ENCODE results near the gene COL5A1.
A peak's percentile ranks its signal among the peaks of the same experiment; 100 is the strongest.

Gene COL5A1

DNA sequence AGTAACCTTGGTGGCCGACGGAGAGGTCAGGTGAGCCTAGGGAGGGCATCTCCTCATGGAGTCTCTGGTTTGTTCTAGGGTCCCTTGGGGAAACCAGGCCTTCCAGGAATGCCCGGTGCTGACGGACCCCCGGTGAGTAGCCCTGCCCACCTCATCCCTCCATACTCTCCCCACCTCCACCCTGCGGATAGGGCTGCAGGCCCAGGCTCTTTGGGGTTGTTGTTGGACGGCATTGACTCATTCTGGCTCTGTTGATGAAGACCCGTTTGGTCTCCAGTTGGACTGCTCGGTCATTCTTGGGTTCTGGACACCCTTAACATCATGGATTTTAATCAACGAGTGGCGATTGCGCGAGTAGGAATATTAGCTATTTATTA is 126.7 kb downstream of the COL5A1 start:
- in situ Hi-C loops (cut with MboI; ENCODE audit: low sequenced_read_pairs), result no loop called here
- no peak for DNase-seq (ENCODE audit: low spot score in 2 of 2)
- Histone ChIP-seq H3K9me3 (no peaks in the 10 kb centered on the region; the same call in 1 of the 2 replicates), H3K36me3 (replicated peaks) (no peaks in the 10 kb centered on the region), H3K4me3 (no peak overlapping the region), H3K4me1 (no peaks in the 10 kb centered on the region), H3K27me3 (ENCODE audit: low read depth) (no peaks in the 10 kb centered on the region)

DNA sequence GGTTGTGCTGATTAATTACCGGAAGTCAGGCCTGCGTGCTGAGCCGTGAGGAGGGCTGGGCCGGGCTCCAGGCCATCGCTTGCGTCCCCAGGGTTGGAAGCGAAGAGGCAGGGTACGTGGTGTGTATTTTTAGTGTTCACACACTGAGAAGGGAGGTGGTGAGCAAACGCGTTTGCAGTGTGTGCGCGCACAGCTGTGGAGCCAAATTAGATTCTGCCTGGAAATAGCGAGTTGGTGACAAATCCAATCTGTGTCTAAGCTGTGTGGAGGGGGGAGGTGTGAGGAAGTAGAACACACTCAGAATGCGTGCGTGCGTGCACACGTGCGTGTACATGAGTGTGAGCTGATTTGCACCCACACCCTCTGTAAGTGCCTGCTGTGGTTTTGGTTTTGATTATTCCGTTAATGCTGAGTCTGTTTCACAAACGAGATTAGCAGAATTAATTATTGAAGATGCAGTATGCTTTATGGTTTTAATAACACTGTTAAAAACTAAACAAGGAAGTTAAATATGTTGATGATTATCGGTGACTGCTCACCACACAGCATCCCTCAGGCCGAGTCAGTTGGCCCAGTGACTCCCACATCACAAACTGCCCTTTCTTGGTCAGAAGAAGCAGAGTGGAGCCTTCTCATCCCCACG is 127.2 kb downstream of the COL5A1 start:
- in situ Hi-C loops (cut with MboI; ENCODE audit: low sequenced_read_pairs), result no loop called here
- no peaks in the 10 kb centered on the region for H3K36me3 ChIP-seq (replicated peaks)
- DNase-seq (ENCODE audit: low spot score in 2 of 2), result no peak

DNA sequence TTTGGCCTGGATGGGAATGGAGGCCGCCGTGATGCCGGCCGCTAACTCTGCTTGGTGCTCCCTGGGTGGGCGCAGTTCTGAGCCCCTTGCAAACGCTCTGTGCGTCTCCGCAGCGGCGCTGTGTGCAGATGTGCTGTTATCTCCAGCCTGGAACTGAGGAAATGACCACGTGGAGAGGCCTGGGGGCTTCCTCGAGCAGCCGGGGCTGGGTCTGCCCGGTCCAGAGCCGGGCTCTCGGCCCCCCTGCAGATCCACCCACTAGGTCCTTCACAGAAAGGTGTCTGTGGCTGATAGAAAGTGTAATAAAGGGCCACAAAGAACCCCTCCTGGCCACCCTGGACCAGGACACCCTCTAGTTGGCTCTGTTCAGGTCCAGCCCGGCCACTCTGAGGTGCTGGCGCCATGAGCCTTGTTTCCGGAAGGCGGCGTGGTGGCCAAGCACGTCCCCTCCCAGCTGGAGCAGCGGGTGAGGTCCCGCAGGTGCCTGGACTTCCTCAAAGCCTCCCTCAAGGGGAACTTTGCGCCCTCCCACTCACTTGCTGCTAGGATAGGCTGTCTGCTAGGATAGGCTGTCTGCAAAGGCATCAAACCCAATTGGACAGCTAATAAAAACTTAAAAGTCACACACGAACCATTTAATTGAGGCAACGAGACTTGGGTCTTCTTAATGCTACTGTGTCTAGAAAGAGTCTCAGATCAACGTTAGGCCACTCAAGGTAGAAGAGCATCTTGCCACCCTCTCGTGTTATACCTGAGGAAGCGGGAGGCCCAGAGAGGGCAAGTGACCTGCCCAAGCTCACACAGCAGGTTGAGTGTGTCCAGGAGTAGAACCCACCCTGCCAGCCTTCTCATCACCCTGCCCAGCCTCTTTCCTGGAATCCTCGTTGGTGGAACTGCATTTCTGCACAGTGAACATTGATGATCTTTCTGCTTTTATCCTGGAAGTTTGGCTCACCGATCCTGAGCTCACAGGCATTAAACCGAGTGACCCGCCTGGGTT is 129.7 kb downstream of the COL5A1 start:
- DNase-seq (ENCODE audit: low spot score in 2 of 2), result no peak
- in situ Hi-C loops (cut with MboI; ENCODE audit: low sequenced_read_pairs), result no loop called here
- no peak overlapping the region for H3K4me3 ChIP-seq

More for the DNA sequence above, 127.2 kb downstream of the COL5A1 start:
- H3K9me3 ChIP-seq, result no peaks in the 10 kb centered on the region; the same call in 1 of the 2 replicates
- no peak overlapping the region for H3K4me3 ChIP-seq
- H3K4me1 ChIP-seq, result no peaks in the 10 kb centered on the region
- H3K27me3 ChIP-seq (ENCODE audit: low read depth), result no peaks in the 10 kb centered on the region

DNA sequence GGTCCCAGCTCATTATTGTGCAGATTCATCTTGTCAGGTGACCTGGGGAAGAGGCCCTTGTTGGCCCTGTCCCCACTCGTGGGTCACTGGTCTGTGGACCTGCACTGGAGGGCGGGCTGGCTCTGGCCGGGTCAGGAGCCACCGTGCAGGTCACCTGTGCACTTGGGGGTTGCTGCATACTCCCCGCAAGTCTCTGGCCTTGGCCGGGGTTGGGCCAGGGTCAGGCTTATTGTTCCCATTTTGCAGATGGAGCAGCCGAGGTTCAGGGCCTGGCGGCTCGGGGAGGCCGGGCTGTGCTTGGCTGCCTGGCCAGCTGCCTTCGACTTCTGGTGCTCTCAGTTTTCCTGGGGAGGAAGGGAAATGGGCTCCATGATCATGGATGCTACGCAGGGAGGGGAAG is 130.7 kb downstream of the COL5A1 start:
- in situ Hi-C loops (cut with MboI; ENCODE audit: low sequenced_read_pairs), result no loop called here
- no peak for DNase-seq (ENCODE audit: low spot score in 2 of 2)
- Histone ChIP-seq H3K27me3 (ENCODE audit: low read depth) (no peaks in the 10 kb centered on the region), H3K4me3 (no peak overlapping the region), H3K4me1 (no peaks in the 10 kb centered on the region), H3K36me3 (replicated peaks) (no peaks in the 10 kb centered on the region), H3K9me3 (no peaks in the 10 kb centered on the region; the same call in none of the 2 replicates)

More for the DNA sequence above, 129.7 kb downstream of the COL5A1 start:
- no peaks in the 10 kb centered on the region for H3K4me1 ChIP-seq
- H3K36me3 ChIP-seq (replicated peaks), result no peaks in the 10 kb centered on the region
- no peaks in the 10 kb centered on the region for H3K27me3 ChIP-seq (ENCODE audit: low read depth)
- no peaks in the 10 kb centered on the region; the same call in none of the 2 replicates for H3K9me3 ChIP-seq

DNA sequence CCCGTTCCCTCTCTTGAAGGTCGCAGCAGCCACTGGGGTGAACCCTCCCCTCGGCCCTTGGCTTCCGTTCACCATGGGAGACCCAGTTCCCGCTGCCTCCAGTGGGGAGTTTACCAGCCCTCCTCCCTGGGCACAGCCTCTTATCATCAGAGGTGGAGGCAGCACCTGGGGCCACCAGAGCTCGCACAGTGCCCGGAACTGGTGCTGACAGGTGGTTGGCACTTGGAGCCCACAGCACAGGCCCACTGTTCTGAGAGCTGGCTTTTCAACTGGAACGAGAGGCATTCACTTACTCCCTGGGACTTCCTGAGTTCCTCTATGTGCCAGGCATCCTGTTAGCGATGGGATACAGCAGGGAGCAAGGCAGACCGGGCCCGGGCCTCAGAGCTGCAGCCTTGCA is 132.2 kb downstream of the COL5A1 start:
- Histone ChIP-seq H3K4me1 (no peaks in the 10 kb centered on the region), H3K9me3 (no peaks in the 10 kb centered on the region; the same call in 1 of the 2 replicates), H3K36me3 (replicated peaks) (no peaks in the 10 kb centered on the region), H3K4me3 (no peak overlapping the region), H3K27me3 (ENCODE audit: low read depth) (no peaks in the 10 kb centered on the region)
- DNase-seq (ENCODE audit: low spot score in 2 of 2), result no peak
- in situ Hi-C loops (cut with MboI; ENCODE audit: low sequenced_read_pairs), result no loop called here

GRCh38 chr9:134774410-134774809 is 132.8 kb downstream of the COL5A1 start:
- H3K36me3 ChIP-seq (replicated peaks), result no peaks in the 10 kb centered on the region
- no peaks in the 10 kb centered on the region for H3K4me1 ChIP-seq
- H3K27me3 ChIP-seq (ENCODE audit: low read depth), result no peaks in the 10 kb centered on the region
- DNase-seq (ENCODE audit: low spot score in 2 of 2), result no peak
- H3K9me3 ChIP-seq, result no peaks in the 10 kb centered on the region; the same call in 1 of the 2 replicates
- in situ Hi-C loops (cut with MboI; ENCODE audit: low sequenced_read_pairs), result no loop called here
- H3K4me3 ChIP-seq, result no peak overlapping the region

- in situ Hi-C loops (cut with MboI; ENCODE audit: low sequenced_read_pairs), result no loop called here
- H3K4me1 ChIP-seq, result no peaks in the 10 kb centered on the region
- H3K4me3 ChIP-seq, result no peak overlapping the region
- H3K36me3 ChIP-seq (replicated peaks), result no peaks in the 10 kb centered on the region
- H3K9me3 ChIP-seq, result no peaks in the 10 kb centered on the region; the same call in 1 of the 2 replicates
- no peak for DNase-seq (ENCODE audit: low spot score in 2 of 2)
- H3K27me3 ChIP-seq (ENCODE audit: low read depth), result no peaks in the 10 kb centered on the region
These were observed 133.7 kb downstream of the COL5A1 start for GRCh38 chr9:134775081-134775951.

DNA sequence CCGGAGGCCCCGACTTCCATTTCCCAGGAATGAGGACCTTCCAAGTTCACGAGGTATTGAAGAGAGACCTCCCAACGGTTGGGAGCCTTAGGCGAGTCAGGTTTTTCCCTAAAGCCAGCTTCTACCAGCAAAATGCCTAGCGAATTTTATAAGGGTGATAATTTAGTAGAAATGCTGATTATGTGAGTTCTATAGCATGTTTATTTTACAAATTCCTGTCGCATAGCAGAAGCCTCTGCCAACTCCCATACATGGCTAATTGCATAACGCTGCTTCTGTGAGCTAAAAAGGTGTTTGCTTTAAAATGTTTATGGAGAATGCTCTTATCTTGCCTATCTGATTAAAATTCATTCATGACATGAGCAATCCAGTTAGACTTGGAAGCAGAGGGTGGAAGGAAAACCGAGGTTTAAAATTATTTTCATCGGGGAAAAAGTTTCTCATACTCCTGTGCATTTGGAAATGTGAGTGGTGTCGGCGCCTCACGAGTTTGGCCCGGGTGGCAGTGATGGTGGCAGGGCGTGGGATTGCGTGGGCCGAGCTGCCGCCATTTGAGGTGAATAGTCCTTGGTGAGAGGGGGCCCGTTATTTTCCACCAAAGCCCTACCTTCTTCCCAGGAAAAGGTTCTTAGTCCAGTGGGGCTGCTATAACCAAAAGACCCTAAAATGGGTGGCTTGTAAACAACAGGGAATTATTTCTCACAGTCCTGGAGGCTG is 134.6 kb downstream of the COL5A1 start:
- H3K27me3 ChIP-seq (ENCODE audit: low read depth), result no peaks in the 10 kb centered on the region
- DNase-seq (ENCODE audit: low spot score in 2 of 2), result no peak
- H3K4me1 ChIP-seq, result no peaks in the 10 kb centered on the region
- no peaks in the 10 kb centered on the region; the same call in 1 of the 2 replicates for H3K9me3 ChIP-seq
- H3K4me3 ChIP-seq, result no peak overlapping the region
- H3K36me3 ChIP-seq (replicated peaks), result no peaks in the 10 kb centered on the region
- in situ Hi-C loops (cut with MboI; ENCODE audit: low sequenced_read_pairs), result no loop called here

GRCh38 chr9:134777153-134777552 is 135.6 kb downstream of the COL5A1 start:
- Histone ChIP-seq H3K4me1 (no peaks in the 10 kb centered on the region), H3K9me3 (no peaks in the 10 kb centered on the region; the same call in 1 of the 2 replicates), H3K36me3 (replicated peaks) (no peaks in the 10 kb centered on the region), H3K27me3 (ENCODE audit: low read depth) (no peaks in the 10 kb centered on the region), H3K4me3 (no peak overlapping the region)
- DNase-seq (ENCODE audit: low spot score in 2 of 2), result no peak
- in situ Hi-C loops (cut with MboI; ENCODE audit: low sequenced_read_pairs), result no loop called here

GRCh38 chr9:134778156-134778555 is 136.6 kb downstream of the COL5A1 start:
- H3K36me3 ChIP-seq (replicated peaks), result no peaks in the 10 kb centered on the region
- no peak overlapping the region for H3K4me3 ChIP-seq
- H3K27me3 ChIP-seq (ENCODE audit: low read depth), result no peaks in the 10 kb centered on the region
- in situ Hi-C loops (cut with MboI; ENCODE audit: low sequenced_read_pairs), result no loop called here
- H3K4me1 ChIP-seq, result no peaks in the 10 kb centered on the region
- H3K9me3 ChIP-seq, result no peaks in the 10 kb centered on the region; the same call in 1 of the 2 replicates
- no peak for DNase-seq (ENCODE audit: low spot score in 2 of 2)

DNA sequence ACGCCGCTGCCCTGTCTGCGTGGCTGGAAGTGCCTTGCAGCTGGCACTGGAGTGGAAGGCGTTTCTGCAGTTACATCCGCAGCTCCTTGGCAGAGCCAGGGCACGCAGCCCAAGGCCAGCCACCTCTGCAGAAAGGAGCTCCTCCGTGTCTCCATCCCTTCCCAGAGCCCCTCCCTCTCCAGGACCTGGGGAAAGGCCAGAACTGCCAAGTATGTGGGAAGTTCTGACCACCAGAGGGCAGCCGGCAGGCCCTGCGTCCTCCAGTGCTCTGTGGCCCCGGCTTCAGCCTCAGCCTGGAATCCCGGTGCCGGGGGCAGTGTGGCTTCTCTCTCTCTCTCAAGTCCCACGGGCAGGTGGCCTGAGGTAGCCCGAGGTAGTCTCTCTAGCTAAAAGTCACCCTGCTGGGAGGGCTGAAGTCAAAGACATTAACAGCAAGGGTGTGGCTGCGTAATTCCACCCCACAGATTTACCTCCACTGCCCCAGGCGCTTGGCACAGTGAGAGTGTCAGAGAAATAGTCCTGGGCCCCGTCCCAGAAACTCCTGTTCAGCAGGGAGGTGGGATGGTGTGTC is 137.3 kb downstream of the COL5A1 start:
- no peaks in the 10 kb centered on the region for H3K4me1 ChIP-seq
- in situ Hi-C loops (cut with MboI; ENCODE audit: low sequenced_read_pairs), result no loop called here
- no peak overlapping the region for H3K4me3 ChIP-seq
- H3K36me3 ChIP-seq (replicated peaks), result no peaks in the 10 kb centered on the region
- H3K9me3 ChIP-seq, result no peaks in the 10 kb centered on the region; the same call in 1 of the 2 replicates
- no peaks in the 10 kb centered on the region for H3K27me3 ChIP-seq (ENCODE audit: low read depth)
- DNase-seq (ENCODE audit: low spot score in 2 of 2), result peak in 1 of 2 experiments; percentile 12

GRCh38 chr9:134779640-134780039 is 138.0 kb downstream of the COL5A1 start:
- no peaks in the 10 kb centered on the region; the same call in 1 of the 2 replicates for H3K9me3 ChIP-seq
- H3K4me3 ChIP-seq, result no peak overlapping the region
- H3K4me1 ChIP-seq, result no peaks in the 10 kb centered on the region
- in situ Hi-C loops (cut with MboI; ENCODE audit: low sequenced_read_pairs), result no loop called here
- no peaks in the 10 kb centered on the region for H3K36me3 ChIP-seq (replicated peaks)
- no peaks in the 10 kb centered on the region for H3K27me3 ChIP-seq (ENCODE audit: low read depth)
- no peak for DNase-seq (ENCODE audit: low spot score in 2 of 2)

All from HAP-1 (cell line).